Measurements from ENCODE around the gene NPHS1.

Gene NPHS1

DNA sequence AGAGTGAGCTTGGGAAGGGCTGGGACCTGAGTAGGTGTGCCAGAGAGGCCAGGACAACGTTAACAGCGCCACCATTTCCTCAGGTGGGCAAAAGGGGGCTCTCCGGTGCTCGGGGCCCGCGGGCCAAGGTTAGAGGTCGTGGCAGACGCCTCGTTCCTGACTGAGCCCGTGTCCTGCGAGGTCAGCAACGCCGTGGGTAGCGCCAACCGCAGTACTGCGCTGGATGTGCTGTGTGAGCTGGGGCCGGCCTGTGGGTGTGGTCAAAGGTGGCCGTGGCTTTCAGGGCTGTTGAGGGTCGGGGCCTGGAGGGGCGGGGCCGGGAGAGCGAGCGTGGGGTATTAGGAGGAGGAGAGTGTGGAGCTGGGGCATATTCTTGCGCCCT is 8.1 kb upstream of the NPHS1 start:
- DNase-seq (ENCODE audit: low read depth): no peak
- TF ChIP-seq, protein P1, sequence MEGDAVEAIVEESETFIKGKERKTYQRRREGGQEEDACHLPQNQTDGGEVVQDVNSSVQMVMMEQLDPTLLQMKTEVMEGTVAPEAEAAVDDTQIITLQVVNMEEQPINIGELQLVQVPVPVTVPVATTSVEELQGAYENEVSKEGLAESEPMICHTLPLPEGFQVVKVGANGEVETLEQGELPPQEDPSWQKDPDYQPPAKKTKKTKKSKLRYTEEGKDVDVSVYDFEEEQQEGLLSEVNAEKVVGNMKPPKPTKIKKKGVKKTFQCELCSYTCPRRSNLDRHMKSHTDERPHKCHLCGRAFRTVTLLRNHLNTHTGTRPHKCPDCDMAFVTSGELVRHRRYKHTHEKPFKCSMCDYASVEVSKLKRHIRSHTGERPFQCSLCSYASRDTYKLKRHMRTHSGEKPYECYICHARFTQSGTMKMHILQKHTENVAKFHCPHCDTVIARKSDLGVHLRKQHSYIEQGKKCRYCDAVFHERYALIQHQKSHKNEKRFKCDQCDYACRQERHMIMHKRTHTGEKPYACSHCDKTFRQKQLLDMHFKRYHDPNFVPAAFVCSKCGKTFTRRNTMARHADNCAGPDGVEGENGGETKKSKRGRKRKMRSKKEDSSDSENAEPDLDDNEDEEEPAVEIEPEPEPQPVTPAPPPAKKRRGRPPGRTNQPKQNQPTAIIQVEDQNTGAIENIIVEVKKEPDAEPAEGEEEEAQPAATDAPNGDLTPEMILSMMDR (IDR thresholded peaks at IDR 0.05; ENCODE audit: insufficient read depth, low read depth, low read length, missing control alignments): no peak
- H3K4me3 ChIP-seq (ENCODE audit: low read depth, low read length): no peak overlapping the region

DNA sequence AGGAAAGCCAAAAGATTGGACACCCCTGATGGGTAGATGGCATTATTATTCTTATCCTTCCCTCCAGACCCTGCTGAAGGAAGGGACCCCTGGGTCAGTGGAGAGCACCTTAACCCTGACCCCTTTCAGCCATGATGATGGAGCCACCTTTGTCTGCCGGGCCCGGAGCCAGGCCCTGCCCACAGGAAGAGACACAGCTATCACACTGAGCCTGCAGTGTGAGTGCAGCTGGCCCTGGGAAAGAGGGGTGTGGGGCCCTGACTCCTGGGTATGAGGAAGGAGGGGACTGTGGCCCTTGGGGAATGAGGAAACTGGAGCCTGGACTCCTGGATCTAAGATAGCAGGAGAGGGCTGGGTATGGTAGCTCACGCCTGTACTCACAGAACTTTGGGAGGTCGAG is 7.1 kb upstream of the NPHS1 start:
- no peak for DNase-seq (ENCODE audit: low read depth)

DNA sequence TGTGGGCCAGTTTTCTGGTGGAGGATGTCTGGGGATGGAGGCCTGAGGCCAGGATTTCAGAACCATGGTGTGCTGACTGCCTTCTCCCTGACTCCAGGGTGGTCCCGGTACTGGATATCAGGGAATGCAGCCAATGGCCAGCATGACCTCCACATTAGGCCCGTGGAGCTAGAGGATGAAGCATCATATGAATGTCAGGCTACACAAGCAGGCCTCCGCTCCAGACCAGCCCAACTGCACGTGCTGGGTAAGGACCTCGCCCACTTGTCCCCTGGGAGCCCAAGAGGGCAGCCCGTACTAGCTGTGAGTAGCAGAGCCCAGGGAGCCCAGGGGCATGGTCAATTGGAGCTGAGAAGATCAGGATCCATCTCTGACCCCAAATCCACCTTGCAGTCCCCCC is 6.0 kb upstream of the NPHS1 start:
- TF ChIP-seq, protein P1 (IDR thresholded peaks at IDR 0.05; ENCODE audit: insufficient read depth, low read depth, low read length, missing control alignments): no peak
- no peak for DNase-seq (ENCODE audit: low read depth)
- no peak overlapping the region for H3K4me3 ChIP-seq (ENCODE audit: low read depth, low read length)

More for the DNA sequence above, 7.1 kb upstream of the NPHS1 start:
- no peak overlapping the region for H3K4me3 ChIP-seq (ENCODE audit: low read depth, low read length)
- TF ChIP-seq, protein P1 (IDR thresholded peaks at IDR 0.05; ENCODE audit: insufficient read depth, low read depth, low read length, missing control alignments): no peak

DNA sequence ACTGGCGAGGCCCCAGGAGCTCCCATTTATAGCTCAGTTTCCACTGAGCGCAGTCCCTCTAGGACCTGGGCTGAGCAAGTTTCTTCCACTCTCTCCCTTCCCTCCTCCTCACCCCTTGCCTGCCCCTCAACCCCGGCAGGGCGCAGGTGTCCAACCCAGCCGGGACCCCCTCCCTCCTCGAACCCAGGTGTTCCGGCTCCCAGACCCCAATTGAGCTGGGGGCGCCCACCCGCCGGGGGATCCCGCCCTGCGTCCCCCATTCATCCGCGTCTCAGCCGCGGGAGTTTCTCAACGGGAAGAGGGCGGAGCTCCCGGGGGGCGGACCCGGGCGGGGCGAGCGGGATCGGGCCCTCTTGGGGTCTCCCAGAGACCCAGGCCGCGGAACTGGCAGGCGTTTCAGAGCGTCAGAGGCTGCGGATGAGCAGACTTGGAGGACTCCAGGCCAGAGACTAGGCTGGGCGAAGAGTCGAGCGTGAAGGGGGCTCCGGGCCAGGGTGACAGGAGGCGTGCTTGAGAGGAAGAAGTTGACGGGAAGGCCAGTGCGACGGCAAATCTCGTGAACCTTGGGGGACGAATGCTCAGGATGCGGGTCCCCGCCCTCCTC is 4.3 kb upstream of the NPHS1 start, which contains the start of gene KIRREL2:
Gene KIRREL2, plus strand, starts transcription at position 366 of the 604 bp plus-strand sequence. Its CDS starts 209 bp downstream, at position 575.
- H3K4me3 ChIP-seq (ENCODE audit: low read depth, low read length): peak within 1 kb of the TSS; percentile 47
- TF ChIP-seq, protein P1 (IDR thresholded peaks at IDR 0.05; ENCODE audit: insufficient read depth, low read depth, low read length, missing control alignments): no peak
- no peak for DNase-seq (ENCODE audit: low read depth)

DNA sequence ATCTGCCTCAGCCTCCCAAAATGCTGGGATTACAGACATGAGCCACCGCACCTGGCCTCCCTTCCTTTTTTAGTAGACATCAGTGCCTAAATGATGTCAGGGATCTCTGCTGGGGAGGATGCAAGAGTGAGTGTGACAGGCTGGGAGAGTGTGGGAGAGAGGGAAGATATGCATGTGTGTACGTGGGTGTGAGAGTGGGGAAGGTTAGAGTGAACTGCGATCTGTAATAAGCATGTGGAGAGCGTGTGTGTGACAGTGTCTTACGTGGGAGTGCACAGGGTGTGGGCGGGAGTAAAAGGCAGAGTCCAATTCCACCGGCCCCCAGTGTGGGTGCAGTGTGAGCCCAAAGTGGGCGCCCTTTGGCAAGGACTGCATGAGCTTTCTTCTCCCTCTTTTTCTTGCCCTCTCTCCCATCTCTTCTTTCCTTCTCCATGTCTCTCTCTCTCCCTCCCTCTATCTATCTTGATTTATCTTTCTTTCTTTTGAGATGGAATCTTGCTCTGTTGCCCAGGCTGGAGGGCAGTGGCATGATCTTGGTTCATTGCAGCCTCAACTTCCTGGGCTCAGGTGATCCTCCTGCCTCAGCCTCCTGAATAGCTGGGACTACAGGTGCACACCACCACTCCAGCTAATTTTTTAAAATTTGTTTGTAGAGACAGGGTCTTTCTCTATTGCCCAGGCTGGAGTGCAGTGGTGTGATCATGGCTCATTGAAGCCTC is 893 bp upstream of the NPHS1 start:
- TF ChIP-seq, protein P1 (IDR thresholded peaks at IDR 0.05; ENCODE audit: insufficient read depth, low read depth, low read length, missing control alignments): no peak
- no peak for DNase-seq (ENCODE audit: low read depth)
- no peak overlapping the region for H3K4me3 ChIP-seq (ENCODE audit: low read depth, low read length)

DNA sequence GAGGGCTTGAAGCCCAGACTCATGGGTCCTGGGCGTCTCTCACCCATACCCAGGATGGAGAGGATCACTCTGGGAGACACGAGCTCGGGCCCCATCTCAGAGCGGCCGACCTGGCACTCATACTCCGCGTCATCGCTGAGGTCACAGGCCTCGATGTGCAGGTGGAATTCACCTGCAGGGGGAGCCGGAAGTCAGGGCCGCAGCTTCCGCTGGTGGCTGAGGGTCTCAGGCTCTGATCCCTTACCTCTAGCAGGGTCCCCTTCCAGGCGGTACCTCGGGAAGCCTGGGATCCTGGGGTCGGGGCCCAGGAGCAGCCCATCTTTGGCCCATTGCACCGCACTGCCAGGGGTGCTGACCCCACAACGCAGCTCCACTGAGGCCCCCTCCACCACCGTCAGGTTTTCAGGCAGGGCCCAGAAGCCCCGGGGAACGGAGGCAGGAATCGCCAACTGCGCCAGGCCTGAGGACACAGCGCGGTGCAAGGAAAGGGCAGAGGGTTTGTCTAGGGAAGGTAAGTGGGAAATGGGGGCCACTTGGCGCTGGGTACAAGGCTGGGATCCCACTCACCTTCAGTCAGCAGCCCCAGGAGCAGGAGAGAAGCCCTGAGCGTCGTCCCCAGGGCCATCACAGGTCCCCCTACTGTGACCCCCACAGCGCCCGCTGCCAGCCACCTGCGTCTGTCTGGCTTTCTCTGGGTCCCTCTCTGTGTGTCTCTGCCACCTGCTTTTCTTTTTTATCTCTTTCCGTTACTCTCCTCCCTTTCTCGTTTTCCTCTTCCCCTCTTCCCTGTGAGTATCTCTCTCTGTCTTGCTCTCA is 883 bp downstream of the NPHS1 start:
- DNase-seq (ENCODE audit: low read depth): no peak
- TF ChIP-seq, protein P1 (IDR thresholded peaks at IDR 0.05; ENCODE audit: insufficient read depth, low read depth, low read length, missing control alignments): no peak
- no peak overlapping the region for H3K4me3 ChIP-seq (ENCODE audit: low read depth, low read length)
